ENCODE measurements around the gene RFC2.

The RFC2 gene

GRCh38 chr7:74219416-74219815, 34.8 kb downstream of the RFC2 start (continued):
- TF ChIP-seq PRDM10 (tag by site-specific recombination; IDR thresholded peaks at IDR 0.05) (no peak), SETDB1 (IDR thresholded peaks at IDR 0.05; ENCODE audit: insufficient read length, low read length) (no peak), GLI2 (tag by site-specific recombination; IDR thresholded peaks at IDR 0.05; ENCODE audit: borderline replicate concordance, low read depth) (no peak), ZBTB7A (tag by site-specific recombination; IDR thresholded peaks at IDR 0.05; ENCODE audit: low read depth) (no peak), ZNF223 (tag by site-specific recombination; IDR thresholded peaks at IDR 0.05) (no peak), ZNF112 (tag by site-specific recombination; IDR thresholded peaks at IDR 0.05) (no peak)

- H3K27ac ChIP-seq (ENCODE audit: extremely low read depth, low read depth, low read length) = no peak overlapping the region
- no peaks in the 10 kb centered on the region for H3K36me3 ChIP-seq (ENCODE audit: control insufficient read depth in 2 of 2, insufficient read depth in 1 of 2, low read length in 2 of 2)
- POLR2A ChIA-PET = no interaction called here
- H3K9me3 ChIP-seq (ENCODE audit: control insufficient read depth, insufficient read depth, low read depth, low read length) = no peaks in the 10 kb centered on the region
- H3K4me1 ChIP-seq (ENCODE audit: control insufficient read depth, insufficient read depth, low read length) = no peaks in the 10 kb centered on the region
- 0 out of 2 replicates have a peak, but pooled peaks have one; percentile 45 for TF ChIP-seq ZNF580 (tag by site-specific recombination; IDR thresholded peaks at IDR 0.05)
- peak; percentile 85; the same call in 1 of the 2 replicates for TF ChIP-seq ZNF280D (tag by site-specific recombination; IDR thresholded peaks at IDR 0.05)
- TF ChIP-seq KLF8 (tag by site-specific recombination; IDR thresholded peaks at IDR 0.05) = 0 out of 2 replicates have a peak, but pooled peaks have one; percentile 21
- no peak for TF ChIP-seq MEIS1 (CRISPR knock-in tag; IDR thresholded peaks at IDR 0.05; ENCODE audit: borderline replicate concordance)
- no peak overlapping the region for H3K4me3 ChIP-seq (ENCODE audit: low read depth, low read length)
- CTCF ChIA-PET = interaction anchor here (0.7 to 1.1 kb wide), 2 partner anchors 11 to 182 kb away, joined by 3 to 6 read pairs; no protein-coding TSS in a partner anchor
These were observed 35.9 kb downstream of the RFC2 start for GRCh38 chr7:74218343-74218698.

- no peaks in the 10 kb centered on the region for H3K36me3 ChIP-seq (ENCODE audit: control insufficient read depth in 2 of 2, insufficient read depth in 1 of 2, low read length in 2 of 2)
- no peak for TF ChIP-seq ZNF513 (tag by site-specific recombination; IDR thresholded peaks at IDR 0.05)
- TF ChIP-seq ZNF449 (tag by site-specific recombination; IDR thresholded peaks at IDR 0.05) = peak; percentile 70
- POLR2A ChIA-PET = no interaction called here
These were observed 36.5 kb downstream of the RFC2 start for GRCh38 chr7:74217455-74218342.

More at GRCh38 chr7:74217455-74218342, 36.5 kb downstream of the RFC2 start:
- Histone ChIP-seq H3K4me3 (ENCODE audit: low read depth, low read length) (no peak overlapping the region), H3K27ac (ENCODE audit: extremely low read depth, low read depth, low read length) (no peak overlapping the region), H3K4me1 (ENCODE audit: control insufficient read depth, insufficient read depth, low read length) (no peaks in the 10 kb centered on the region), H3K9me3 (ENCODE audit: control insufficient read depth, insufficient read depth, low read depth, low read length) (no peaks in the 10 kb centered on the region)
- CTCF ChIA-PET = interaction anchor here (0.7 to 1.4 kb wide), 3 partner anchors 10 to 183 kb away, joined by 3 to 6 read pairs (median 6); no protein-coding TSS in a partner anchor
